Adipose tissue (tissue), 3 donors: ENCODE results near the gene TNMD. TPM values are rescaled to one million over a fixed set of nuclear protein-coding genes. Genes with fewer than 3 reads are reported as not detected.
"Not testable (repeated sequence)": the region's sequence is repeated elsewhere in the genome, so short reads cannot be mapped to it uniquely, and the experiment has no call there.

Source experiments
- H3K27ac ChIP-seq: one replicate; pipeline ENCODE4 v1.5.1; 2013; ENCODE audit warnings: low read depth, low read length
- WGBS, 3 donors: extraction: QIAGEN DNeasy Blood & Tissue Kit; methylation state at CpG; one replicate each; pipeline ENCODE4 v1.1.7; 2013; 5-methylcytosine and 5-hydroxymethylcytosine counted together
- polyA plus RNA-seq, 3 donors: library from polyadenylated mRNA; stranded (reverse); fragments of 200-250 nt; gene quantifications; one replicate each; pipeline ENCODE4 v1.2.3, GENCODE V29; 2013
- donor health status: healthy with polysubstance abuse.
- donor health status: Bipolar disorder and iron deficiency.
- donor health status: healthy.

TNMD gene
- polyA plus RNA-seq = 10 to 100 TPM in 2 of 3 donors, under 1 TPM in 1; 0.26 to 13.1 (median 11.4) TPM

- H3K27ac ChIP-seq = no peak within 1 kb of the TSS
- WGBS, 3 donors = 44 to 71% (median 47%) methylated on average over 2 of the region's 2 CpGs
Observed at GRCh38 chrX:100584611-100585010, at the start of gene TNMD. Gene TNMD (plus strand): TSS chrX:100584936. CDS start chrX:100585019, 83 bp downstream.

- WGBS, 3 donors = 75 to 86% (median 85%) methylated on average over 7 of the region's 7 CpGs
- not testable (repeated sequence) for H3K27ac ChIP-seq
Observed at GRCh38 chrX:100565534-100565933, 19.2 kb upstream of the TNMD start.

GRCh38 chrX:100586747-100587146 is 2.0 kb downstream of the TNMD start:
- H3K27ac ChIP-seq = no peak overlapping the region
- WGBS, 3 donors = 39 to 48% (median 44%) methylated on average over 2 of the region's 2 CpGs

- H3K27ac ChIP-seq = no peak overlapping the region
- 28 to 69% (median 45%) methylated on average over 2 of the region's 2 CpGs for WGBS, 3 donors
Observed at GRCh38 chrX:100587861-100588260, 3.1 kb downstream of the TNMD start.

- 45 to 75% (median 65%) methylated on average over 5 of the region's 5 CpGs for WGBS, 3 donors
Observed at GRCh38 chrX:100591256-100592051, 6.7 kb downstream of the TNMD start.

DNA sequence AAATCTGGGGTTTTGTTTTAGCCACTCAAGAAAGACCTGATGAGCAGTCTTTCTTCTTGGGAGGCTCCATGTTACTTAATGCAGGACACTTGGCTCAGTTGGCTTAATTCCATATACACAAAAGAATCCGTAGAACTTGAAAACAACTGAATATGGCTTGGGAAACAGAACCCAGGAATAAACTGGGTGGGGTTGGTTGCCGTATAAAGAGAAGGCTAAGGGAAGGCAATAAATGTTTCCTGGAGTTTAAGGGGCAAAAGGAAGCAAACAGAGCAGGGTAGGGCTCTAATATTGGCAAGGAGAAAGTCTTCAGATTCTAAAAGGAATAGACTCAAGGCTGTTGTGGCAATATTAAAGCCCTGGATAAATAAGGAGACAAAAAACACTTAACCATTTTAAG is 8.4 kb downstream of the TNMD start:
- WGBS, 3 donors = 33 to 41% (median 40%) methylated on average over 2 of the region's 2 CpGs
- H3K27ac ChIP-seq = no peak overlapping the region

More at GRCh38 chrX:100591256-100592051, 6.7 kb downstream of the TNMD start:
- H3K27ac ChIP-seq = no peak overlapping the region

GRCh38 chrX:100593581-100593980 is 8.8 kb downstream of the TNMD start:
- WGBS, 3 donors = 4 to 20% (median 9%) methylated on average over 2 of the region's 2 CpGs
- H3K27ac ChIP-seq = no peak overlapping the region

DNA sequence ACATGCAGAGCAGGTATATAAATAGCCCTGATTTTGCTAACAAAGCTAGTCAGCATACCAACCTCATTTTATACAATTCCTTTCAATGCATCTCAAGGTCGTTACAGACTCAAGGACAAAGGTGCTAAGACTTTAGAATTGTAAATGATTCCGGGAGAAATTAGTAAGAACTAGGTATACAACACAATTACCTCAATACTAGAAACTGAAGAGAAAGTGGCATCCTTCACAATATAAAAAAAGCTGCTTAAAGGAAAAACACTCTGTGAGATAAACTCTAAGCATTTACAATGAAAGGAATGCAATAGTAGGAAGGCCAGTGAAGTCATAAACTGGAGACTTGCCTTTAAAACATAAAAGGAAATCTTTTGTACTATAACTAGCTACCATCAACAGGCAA is 11.9 kb downstream of the TNMD start:
- H3K27ac ChIP-seq = no peak overlapping the region
- 35 to 76% (median 60%) methylated on average over 2 of the region's 2 CpGs for WGBS, 3 donors

- 81 to 94% (median 94%) methylated on average over 9 of the region's 9 CpGs for WGBS, 3 donors
- H3K27ac ChIP-seq = no peak overlapping the region
Observed at GRCh38 chrX:100599456-100599855, 14.7 kb downstream of the TNMD start.

DNA sequence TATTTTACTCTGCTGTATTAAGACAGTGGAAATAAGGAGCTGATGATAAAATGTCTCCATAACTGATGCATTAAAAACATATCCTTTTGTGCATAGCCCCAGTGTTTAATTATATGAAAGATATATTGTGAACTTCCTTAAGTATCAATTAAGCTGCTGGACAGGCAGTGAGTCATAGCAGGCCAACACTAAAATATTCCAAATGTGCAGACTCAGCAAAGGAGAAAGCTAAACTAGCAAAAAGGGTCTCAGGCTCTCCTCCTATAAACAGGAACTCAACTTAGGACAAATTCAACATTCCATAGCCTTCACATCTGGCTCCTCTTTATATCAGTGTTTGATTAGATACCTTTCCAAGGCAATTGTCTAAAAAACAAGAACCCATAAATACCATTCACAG is 15.6 kb downstream of the TNMD start:
- no peak overlapping the region for H3K27ac ChIP-seq

GRCh38 chrX:100600758-100601157 is 16.0 kb downstream of the TNMD start:
- H3K27ac ChIP-seq = no peak overlapping the region
- 12 to 38% (median 32%) methylated on average over 1 of the region's 1 CpG for WGBS, 3 donors

DNA sequence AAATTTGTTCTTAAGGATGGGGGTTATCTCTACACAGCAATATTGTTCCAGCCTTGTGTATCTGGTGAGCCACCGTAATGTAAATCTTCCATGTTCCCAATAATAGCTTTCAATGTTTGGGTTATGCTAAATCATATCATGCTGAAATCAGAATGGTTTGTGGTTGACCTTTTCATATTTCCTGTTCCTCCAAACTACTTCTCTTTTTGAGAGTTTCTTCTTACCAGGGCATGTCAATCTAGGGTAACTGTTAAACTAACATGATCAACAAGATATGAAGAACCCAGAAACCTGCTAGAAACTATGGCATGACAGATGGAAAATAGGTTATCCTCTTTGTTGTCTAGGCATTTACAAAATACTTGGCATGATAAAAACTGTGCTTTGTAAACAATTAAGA is 22.0 kb downstream of the TNMD start:
- WGBS, 3 donors = 50 to 69% (median 67%) methylated on average over 1 of the region's 1 CpG
- no peak overlapping the region for H3K27ac ChIP-seq

GRCh38 chrX:100609591-100609990 is 24.9 kb downstream of the TNMD start:
- WGBS, 3 donors = 0 to 21% (median 13%) methylated on average over 1 of the region's 1 CpG
- H3K27ac ChIP-seq = no peak overlapping the region

GRCh38 chrX:100611951-100612350 is 27.2 kb downstream of the TNMD start:
- 72 to 75% (median 73%) methylated on average over 5 of the region's 5 CpGs for WGBS, 3 donors
- H3K27ac ChIP-seq = no peak overlapping the region

- 9 to 27% (median 18%) methylated on average over 3 of the region's 3 CpGs for WGBS, 3 donors
Observed at GRCh38 chrX:100615005-100615404, 30.3 kb downstream of the TNMD start.

DNA sequence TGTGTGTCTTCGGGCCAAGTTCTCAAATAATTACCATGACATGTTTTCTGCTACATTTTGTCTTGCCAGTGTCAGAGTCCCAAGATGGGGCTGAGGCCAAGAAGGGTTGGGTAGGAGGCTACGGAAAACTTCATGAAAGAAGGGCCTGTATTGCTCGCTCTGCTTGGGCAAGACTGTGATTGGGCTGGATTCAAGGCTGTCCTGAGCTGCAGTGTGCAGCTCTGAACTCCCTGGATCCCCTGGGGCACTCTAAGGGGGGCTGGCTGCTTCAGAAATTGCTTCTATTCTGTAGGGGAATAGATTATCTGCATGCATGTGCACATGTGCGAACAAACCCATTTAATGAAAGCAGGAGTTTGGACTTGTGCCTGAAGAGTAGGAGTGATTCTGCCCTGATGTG is 38.3 kb downstream of the TNMD start:
- no peak overlapping the region for H3K27ac ChIP-seq
- WGBS, 3 donors = 66 to 81% (median 77%) methylated on average over 4 of the region's 4 CpGs

More at GRCh38 chrX:100615005-100615404, 30.3 kb downstream of the TNMD start:
- H3K27ac ChIP-seq = no peak overlapping the region

DNA sequence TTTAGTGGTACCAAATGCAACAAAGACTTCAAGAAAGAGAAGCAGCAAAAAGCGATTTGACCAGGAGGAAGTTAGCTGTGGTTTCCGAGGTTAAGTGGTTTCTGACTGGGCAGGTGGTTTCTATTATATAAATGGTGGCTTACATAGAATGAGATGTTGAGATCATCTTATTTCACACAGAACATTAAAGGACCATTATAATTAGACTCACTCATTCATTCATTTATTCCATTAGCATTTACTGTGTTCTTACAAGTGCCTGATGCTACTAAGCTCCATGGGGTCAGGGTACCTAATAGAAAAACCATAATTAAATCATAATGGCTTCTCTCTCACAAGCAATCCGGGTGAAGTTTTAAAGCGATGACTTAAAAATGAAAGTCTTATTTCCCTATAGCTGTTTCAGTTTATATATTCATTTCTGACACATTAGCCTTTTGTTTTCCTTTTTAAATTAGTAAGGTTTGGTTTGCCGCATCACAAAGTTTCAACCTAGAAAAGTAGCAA is 41.3 kb downstream of the TNMD start:
- WGBS, 3 donors = 55 to 80% (median 64%) methylated on average over 5 of the region's 5 CpGs
- H3K27ac ChIP-seq = no peak overlapping the region

GRCh38 chrX:100635040-100635439 is 50.3 kb downstream of the TNMD start:
- H3K27ac ChIP-seq = no peak overlapping the region
- 58 to 87% (median 73%) methylated on average over 5 of the region's 5 CpGs for WGBS, 3 donors

- 18 to 41% (median 38%) methylated on average over 5 to 8 of the region's 8 CpGs for WGBS, 3 donors
- no peak overlapping the region for H3K27ac ChIP-seq
Observed at GRCh38 chrX:100635989-100636320, 51.2 kb downstream of the TNMD start.

- H3K27ac ChIP-seq = no peak within 1 kb of the TSS
- 1 to 29% (median 8%) methylated on average over 47 to 51 of the region's 51 CpGs for WGBS, 3 donors
Observed at GRCh38 chrX:100636321-100636991, 51.7 kb downstream of the TNMD start, which contains the start of gene TSPAN6. Gene TSPAN6 (minus strand): TSS chrX:100636806. CDS start chrX:100636694, 112 bp downstream.
